ENCODE measurements around the gene DPYD. TPM values are rescaled to one million over a fixed set of nuclear protein-coding genes. Genes with fewer than 3 reads are reported as not detected.

Gene DPYD
- total RNA-seq, 1 experiment from 2014 or later = 7.0 TPM

DNA sequence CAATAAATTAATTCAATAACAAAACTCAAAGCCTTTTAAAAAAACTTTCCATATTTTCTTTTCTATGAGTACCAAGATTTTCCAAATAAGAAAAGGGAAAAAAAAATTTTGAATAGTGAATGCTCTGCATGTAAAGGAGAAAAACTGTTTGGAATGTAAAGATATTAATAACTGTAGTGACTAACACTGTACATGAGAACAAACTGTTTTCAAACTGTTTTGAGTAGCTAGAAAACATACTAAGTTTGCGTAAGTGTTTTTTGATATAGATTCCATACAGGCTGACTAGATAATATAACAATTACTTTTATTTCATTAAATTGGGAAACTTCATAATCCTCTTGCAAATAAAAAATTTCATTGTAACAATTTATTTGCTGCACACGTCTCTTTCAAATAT, 150.5 kb downstream of the DPYD start:
- H3K4me3 ChIP-seq (ENCODE audit: low read depth, low read length) = no peak overlapping the region
- no peaks in the 10 kb centered on the region for H3K4me1 ChIP-seq
- no peaks in the 10 kb centered on the region for H3K9me3 ChIP-seq
- POLR2A ChIA-PET = no interaction called here
- TF ChIP-seq, protein P1, sequence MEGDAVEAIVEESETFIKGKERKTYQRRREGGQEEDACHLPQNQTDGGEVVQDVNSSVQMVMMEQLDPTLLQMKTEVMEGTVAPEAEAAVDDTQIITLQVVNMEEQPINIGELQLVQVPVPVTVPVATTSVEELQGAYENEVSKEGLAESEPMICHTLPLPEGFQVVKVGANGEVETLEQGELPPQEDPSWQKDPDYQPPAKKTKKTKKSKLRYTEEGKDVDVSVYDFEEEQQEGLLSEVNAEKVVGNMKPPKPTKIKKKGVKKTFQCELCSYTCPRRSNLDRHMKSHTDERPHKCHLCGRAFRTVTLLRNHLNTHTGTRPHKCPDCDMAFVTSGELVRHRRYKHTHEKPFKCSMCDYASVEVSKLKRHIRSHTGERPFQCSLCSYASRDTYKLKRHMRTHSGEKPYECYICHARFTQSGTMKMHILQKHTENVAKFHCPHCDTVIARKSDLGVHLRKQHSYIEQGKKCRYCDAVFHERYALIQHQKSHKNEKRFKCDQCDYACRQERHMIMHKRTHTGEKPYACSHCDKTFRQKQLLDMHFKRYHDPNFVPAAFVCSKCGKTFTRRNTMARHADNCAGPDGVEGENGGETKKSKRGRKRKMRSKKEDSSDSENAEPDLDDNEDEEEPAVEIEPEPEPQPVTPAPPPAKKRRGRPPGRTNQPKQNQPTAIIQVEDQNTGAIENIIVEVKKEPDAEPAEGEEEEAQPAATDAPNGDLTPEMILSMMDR (IDR thresholded peaks at IDR 0.05; ENCODE audit: insufficient read depth in 1 of 2, low read depth in 1 of 2, low read length in 1 of 2, severe bottlenecking in 1 of 2, unreplicated experiment in 1 of 2) = no peak
- no peak for DNase-seq
- no peaks in the 10 kb centered on the region for H3K4me1 Mint-ChIP-seq (ENCODE audit: low read depth, unreplicated experiment)
- H3K36me3 Mint-ChIP-seq (ENCODE audit: insufficient read depth, unreplicated experiment) = no peaks in the 10 kb centered on the region
- H3K27ac Mint-ChIP-seq (ENCODE audit: unreplicated experiment) = no peak overlapping the region
- intact Hi-C loops (cut with micrococcal nuclease; ENCODE audit: unreplicated experiment) = no loop called here
- no peaks in the 10 kb centered on the region for H3K27me3 Mint-ChIP-seq (ENCODE audit: insufficient read depth, unreplicated experiment)
- no TSS peak for BruUV-seq (replicated peaks)
- H3K4me3 Mint-ChIP-seq (ENCODE audit: unreplicated experiment) = no peak overlapping the region
- CTCF ChIA-PET = no interaction called here
- no peaks in the 10 kb centered on the region for H3K9me3 Mint-ChIP-seq (ENCODE audit: unreplicated experiment)
- no peaks in the 10 kb centered on the region for H3K27me3 ChIP-seq (replicated peaks; ENCODE audit: control insufficient read depth, insufficient read depth, low read length)
- H3K36me3 ChIP-seq (ENCODE audit: control insufficient read depth, insufficient read depth, low read length) = no peaks in the 10 kb centered on the region

DNA sequence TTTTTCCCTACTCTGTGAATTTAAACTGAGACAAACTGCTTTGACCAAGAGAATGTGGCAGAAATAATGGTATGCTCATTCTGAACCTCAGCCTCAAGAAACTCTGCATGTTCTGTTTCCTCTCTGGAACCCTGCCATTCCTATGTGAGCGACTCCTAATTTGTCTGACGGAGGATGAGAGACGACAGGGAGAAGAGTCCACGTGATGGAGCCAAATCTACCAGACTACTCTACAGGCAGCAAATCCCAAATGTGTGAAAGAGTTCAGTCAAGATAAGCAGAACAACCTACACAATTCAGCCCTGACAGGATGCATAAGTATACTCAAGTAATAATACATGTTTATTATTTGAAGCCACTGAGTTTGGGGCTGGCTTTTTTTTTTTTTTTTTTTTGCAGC, 153.5 kb downstream of the DPYD start:
- H3K27me3 Mint-ChIP-seq (ENCODE audit: insufficient read depth, unreplicated experiment) = no peaks in the 10 kb centered on the region
- ChIA-PET CTCF (no interaction called here), POLR2A (no interaction called here)
- no peak for DNase-seq
- no peaks in the 10 kb centered on the region for H3K36me3 Mint-ChIP-seq (ENCODE audit: insufficient read depth, unreplicated experiment)
- H3K4me1 Mint-ChIP-seq (ENCODE audit: low read depth, unreplicated experiment) = no peaks in the 10 kb centered on the region
- H3K9me3 Mint-ChIP-seq (ENCODE audit: unreplicated experiment) = no peaks in the 10 kb centered on the region
- no TSS peak for BruUV-seq (replicated peaks)
- TF ChIP-seq, protein P1 (IDR thresholded peaks at IDR 0.05; ENCODE audit: insufficient read depth in 1 of 2, low read depth in 1 of 2, low read length in 1 of 2, severe bottlenecking in 1 of 2, unreplicated experiment in 1 of 2) = no peak
- Histone ChIP-seq H3K36me3 (ENCODE audit: control insufficient read depth, insufficient read depth, low read length) (no peaks in the 10 kb centered on the region), H3K27me3 (replicated peaks; ENCODE audit: control insufficient read depth, insufficient read depth, low read length) (no peaks in the 10 kb centered on the region), H3K9me3 (no peaks in the 10 kb centered on the region), H3K4me1 (no peaks in the 10 kb centered on the region), H3K4me3 (ENCODE audit: low read depth, low read length) (no peak overlapping the region)
- H3K4me3 Mint-ChIP-seq (ENCODE audit: unreplicated experiment) = no peak overlapping the region
- intact Hi-C loops (cut with micrococcal nuclease; ENCODE audit: unreplicated experiment) = no loop called here
- no peak overlapping the region for H3K27ac Mint-ChIP-seq (ENCODE audit: unreplicated experiment)

DNA sequence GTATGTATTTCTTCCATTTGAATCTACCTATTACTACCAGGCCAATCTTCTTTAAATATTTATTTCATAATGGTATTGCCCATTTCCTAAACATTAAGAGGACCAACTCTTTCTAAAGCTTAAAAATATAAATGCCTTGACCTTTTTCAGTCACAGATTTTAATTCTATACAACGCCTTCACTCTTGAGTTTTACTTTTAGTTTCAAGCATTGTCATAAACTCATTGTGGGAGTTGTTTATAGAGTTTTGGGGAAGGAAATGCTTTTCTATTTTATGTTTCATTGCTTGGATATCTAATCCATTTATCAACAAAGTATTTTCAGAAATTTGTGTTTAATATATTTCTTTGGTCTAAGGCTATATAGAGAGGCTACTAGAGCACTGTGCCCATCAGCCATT, 155.8 kb downstream of the DPYD start:
- Histone ChIP-seq H3K27me3 (replicated peaks; ENCODE audit: control insufficient read depth, insufficient read depth, low read length) (no peaks in the 10 kb centered on the region), H3K9me3 (no peaks in the 10 kb centered on the region), H3K4me1 (no peaks in the 10 kb centered on the region), H3K4me3 (ENCODE audit: low read depth, low read length) (no peak overlapping the region), H3K36me3 (ENCODE audit: control insufficient read depth, insufficient read depth, low read length) (no peaks in the 10 kb centered on the region)
- no peak for DNase-seq
- intact Hi-C loops (cut with micrococcal nuclease; ENCODE audit: unreplicated experiment) = no loop called here
- H3K4me1 Mint-ChIP-seq (ENCODE audit: low read depth, unreplicated experiment) = no peaks in the 10 kb centered on the region
- no peak overlapping the region for H3K4me3 Mint-ChIP-seq (ENCODE audit: unreplicated experiment)
- no peaks in the 10 kb centered on the region for H3K27me3 Mint-ChIP-seq (ENCODE audit: insufficient read depth, unreplicated experiment)
- H3K9me3 Mint-ChIP-seq (ENCODE audit: unreplicated experiment) = no peaks in the 10 kb centered on the region
- ChIA-PET POLR2A (no interaction called here), CTCF (no interaction called here)
- TF ChIP-seq, protein P1 (IDR thresholded peaks at IDR 0.05; ENCODE audit: insufficient read depth in 1 of 2, low read depth in 1 of 2, low read length in 1 of 2, severe bottlenecking in 1 of 2, unreplicated experiment in 1 of 2) = no peak
- no TSS peak for BruUV-seq (replicated peaks)
- H3K27ac Mint-ChIP-seq (ENCODE audit: unreplicated experiment) = no peak overlapping the region
- no peaks in the 10 kb centered on the region for H3K36me3 Mint-ChIP-seq (ENCODE audit: insufficient read depth, unreplicated experiment)
